ENCODE results near the gene C5orf34.
"Not testable (repeated sequence)": the region's sequence is repeated elsewhere in the genome, so short reads cannot be mapped to it uniquely, and the experiment has no call there.

GRCh38 chr5:43465455-43465854 is 49.5 kb downstream of the C5orf34 start:
- not testable (repeated sequence) for TF ChIP-seq CTCF (conservative IDR thresholded peaks at IDR 0.05; ENCODE audit: low read depth, low read length); EZH2phosphoT487 (IDR thresholded peaks at IDR 0.05; ENCODE audit: borderline replicate concordance, low read length)

Data from PC-3 (cell line).